Left ventricle myocardium inferior (tissue), 1 donor: ENCODE measurements around the gene ZCCHC4. TPM values are rescaled to one million over a fixed set of nuclear protein-coding genes. Genes with fewer than 3 reads are reported as not detected.

Experiments
- DNase-seq: peaks from one replicate; pipeline ENCODE4 v3.0.0-alpha.2; 2020
- H3K27ac ChIP-seq: fragments of 200-600 bp; replicated peaks from 2 replicates; pipeline ENCODE4 v1.8.0; 2021
- H3K27me3 ChIP-seq: fragments of 200-600 bp; 2 replicates; pipeline ENCODE4 v1.8.0; 2021; ENCODE audit warnings: low read depth
- H3K36me3 ChIP-seq: fragments of 200-600 bp; 2 replicates; pipeline ENCODE4 v1.8.0; 2021
- H3K4me1 ChIP-seq: fragments of 200-600 bp; 2 replicates; pipeline ENCODE4 v1.8.0; 2021
- H3K4me3 ChIP-seq: fragments of 200-600 bp; 2 replicates; pipeline ENCODE4 v1.8.0; 2021; ENCODE audit warnings: mild to moderate bottlenecking, moderate library complexity
- H3K9me3 ChIP-seq: fragments of 200-600 bp; replicated peaks from 2 replicates; pipeline ENCODE4 v1.8.0; 2021
- intact Hi-C: fragments of 100-400 bp; cut with micrococcal nuclease; formaldehyde crosslinking; loops from one replicate; pipeline ENCODE4 v1.11.0; 2022
- total RNA-seq: library from RNA; stranded (reverse); fragmentation: NEBNext Ultra II Directional; extraction: Animal tissue kit (Norgen Biotek cat#: 25700); gene quantifications from one replicate; pipeline ENCODE4 v1.2.1, GENCODE V29; 2021
- TF ChIP-seq, protein P1 (sequence below): fragments of 200-600 bp; IDR thresholded peaks from 2 replicates; pipeline ENCODE4 v1.8.0; 2021; ENCODE audit warnings: antibody characterized with exemption, mild to moderate bottlenecking, borderline replicate concordance
- donor health status: DM: no; HTN: yes; CAD: no; lungs with severe emphysema.

The ZCCHC4 gene
- total RNA-seq, 1 donor from 2014 or later = 8.7 TPM

GRCh38 chr4:25345744-25346143, 33.2 kb downstream of the ZCCHC4 start:
- Histone ChIP-seq H3K4me3 (no peak overlapping the region), H3K27ac (no peak overlapping the region), H3K9me3 (no peaks in the 10 kb centered on the region), H3K4me1 (peaks cover 4% of the 10 kb centered on the region), H3K27me3 (no peaks in the 10 kb centered on the region), H3K36me3 (peaks cover 7% of the 10 kb centered on the region)
- TF ChIP-seq, protein P1, sequence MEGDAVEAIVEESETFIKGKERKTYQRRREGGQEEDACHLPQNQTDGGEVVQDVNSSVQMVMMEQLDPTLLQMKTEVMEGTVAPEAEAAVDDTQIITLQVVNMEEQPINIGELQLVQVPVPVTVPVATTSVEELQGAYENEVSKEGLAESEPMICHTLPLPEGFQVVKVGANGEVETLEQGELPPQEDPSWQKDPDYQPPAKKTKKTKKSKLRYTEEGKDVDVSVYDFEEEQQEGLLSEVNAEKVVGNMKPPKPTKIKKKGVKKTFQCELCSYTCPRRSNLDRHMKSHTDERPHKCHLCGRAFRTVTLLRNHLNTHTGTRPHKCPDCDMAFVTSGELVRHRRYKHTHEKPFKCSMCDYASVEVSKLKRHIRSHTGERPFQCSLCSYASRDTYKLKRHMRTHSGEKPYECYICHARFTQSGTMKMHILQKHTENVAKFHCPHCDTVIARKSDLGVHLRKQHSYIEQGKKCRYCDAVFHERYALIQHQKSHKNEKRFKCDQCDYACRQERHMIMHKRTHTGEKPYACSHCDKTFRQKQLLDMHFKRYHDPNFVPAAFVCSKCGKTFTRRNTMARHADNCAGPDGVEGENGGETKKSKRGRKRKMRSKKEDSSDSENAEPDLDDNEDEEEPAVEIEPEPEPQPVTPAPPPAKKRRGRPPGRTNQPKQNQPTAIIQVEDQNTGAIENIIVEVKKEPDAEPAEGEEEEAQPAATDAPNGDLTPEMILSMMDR = no peak
- DNase-seq = no peak
- intact Hi-C loops = no loop called here

DNA sequence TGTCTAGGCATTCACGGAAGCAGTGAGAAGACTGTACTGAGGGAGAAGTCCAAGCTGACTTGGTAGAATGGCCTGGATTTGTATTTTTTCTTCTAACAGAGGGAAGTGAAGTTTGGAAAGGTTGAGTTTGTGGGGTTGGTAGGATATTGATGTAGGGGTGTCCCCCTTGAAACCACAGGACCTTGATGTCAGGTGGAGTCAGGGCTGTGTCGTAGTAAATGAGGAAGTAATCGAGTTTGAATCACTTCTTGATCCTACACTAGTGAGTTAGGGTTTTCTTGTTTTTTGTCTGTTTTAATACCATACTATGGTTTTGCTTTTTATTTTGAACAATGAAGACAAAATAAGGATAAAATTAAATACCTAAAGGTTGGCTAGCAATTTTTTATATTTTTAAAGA, 34.3 kb downstream of the ZCCHC4 start:
- peaks cover 4% of the 10 kb centered on the region for H3K4me1 ChIP-seq
- no peak for DNase-seq
- no peaks in the 10 kb centered on the region for H3K9me3 ChIP-seq
- intact Hi-C loops = no loop called here
- H3K4me3 ChIP-seq = no peak overlapping the region
- TF ChIP-seq, protein P1 = no peak
- peaks cover 13% of the 10 kb centered on the region for H3K36me3 ChIP-seq
- H3K27ac ChIP-seq = no peak overlapping the region
- no peaks in the 10 kb centered on the region for H3K27me3 ChIP-seq

GRCh38 chr4:25347473-25347872, 34.9 kb downstream of the ZCCHC4 start:
- no peak for DNase-seq
- H3K27me3 ChIP-seq = no peaks in the 10 kb centered on the region
- H3K4me1 ChIP-seq = peaks cover 4% of the 10 kb centered on the region
- H3K4me3 ChIP-seq = no peak overlapping the region
- no peak overlapping the region for H3K27ac ChIP-seq
- TF ChIP-seq, protein P1 = no peak
- intact Hi-C loops = no loop called here
- H3K36me3 ChIP-seq = peaks cover 14% of the 10 kb centered on the region
- H3K9me3 ChIP-seq = no peaks in the 10 kb centered on the region

DNA sequence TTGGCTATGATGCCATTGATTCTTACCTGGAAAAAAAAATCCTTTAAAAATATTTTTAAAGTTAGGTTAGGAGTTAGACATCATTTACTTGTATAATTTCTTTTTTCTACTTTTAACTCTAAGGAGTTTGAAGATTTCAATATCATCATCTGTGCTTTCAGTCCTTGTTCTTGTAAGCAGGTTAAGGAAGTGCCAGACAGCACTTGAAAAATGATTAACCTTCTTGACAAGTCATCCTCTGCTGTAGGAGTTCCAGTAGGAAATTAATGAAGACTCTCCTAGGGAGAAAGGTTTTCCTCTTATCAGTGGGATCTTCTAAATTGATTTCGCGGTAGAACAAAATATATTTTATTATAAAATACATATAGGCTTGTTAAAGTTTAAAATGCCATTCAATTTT, 35.4 kb downstream of the ZCCHC4 start:
- Histone ChIP-seq H3K9me3 (no peaks in the 10 kb centered on the region), H3K36me3 (peaks cover 16% of the 10 kb centered on the region), H3K27me3 (no peaks in the 10 kb centered on the region), H3K4me3 (no peak overlapping the region), H3K4me1 (peaks cover 4% of the 10 kb centered on the region), H3K27ac (no peak overlapping the region)
- TF ChIP-seq, protein P1 = no peak
- no peak for DNase-seq
- intact Hi-C loops = no loop called here

- Histone ChIP-seq H3K9me3 (no peaks in the 10 kb centered on the region), H3K4me3 (no peak overlapping the region), H3K27me3 (no peaks in the 10 kb centered on the region), H3K27ac (no peak overlapping the region), H3K36me3 (peaks cover 21% of the 10 kb centered on the region), H3K4me1 (peaks cover 4% of the 10 kb centered on the region)
- DNase-seq = no peak
- intact Hi-C loops = no loop called here
- TF ChIP-seq, protein P1 = no peak
Observed at GRCh38 chr4:25350561-25350960, 38.0 kb downstream of the ZCCHC4 start.
